Panc1 (cell line): Measurements from ENCODE around the gene HOATZ. TPM values are rescaled to one million over a fixed set of nuclear protein-coding genes. Genes with fewer than 3 reads are reported as not detected.

Experiments used
- ATAC-seq: fragments of 200-7000 bp; cut with Tn5 transposase; 2 replicates; pipeline ENCODE4 v1.9.1; 2020; ENCODE audit warnings: mild to moderate bottlenecking, moderate library complexity
- Bru-seq: library from RNA; stranded (reverse); fragments of 400-500 nt; gene quantifications from one replicate; lab custom pipeline; 2021; lab: Mats Ljungman, UMichigan
- BruChase-seq, 2 experiments: library from RNA; stranded (reverse); fragments of 400-500 nt; gene quantifications; one replicate each; lab custom pipeline; 2021; lab: Mats Ljungman, UMichigan
- BruUV-seq: library from RNA; stranded (reverse); fragments of 400-500 nt; replicated peaks from 2 replicates; lab custom pipeline; 2021; lab: Mats Ljungman, UMichigan
- CTCF ChIA-PET: fragments of 300-600 bp; sonication (Branson Sonifier 250); formaldehyde crosslinking; loops from one replicate; lab custom pipeline; 2022; ENCODE audit warnings: antibody characterized with exemption; lab: Charles Lee
- POLR2A ChIA-PET: fragments of 300-600 bp; sonication (Branson Sonifier 250); formaldehyde crosslinking; loops from one replicate; lab custom pipeline; 2022; ENCODE audit warnings: antibody characterized with exemption; lab: Charles Lee
- DNase-seq: peaks from one replicate; pipeline ENCODE4 v3.0.0-alpha.2; 2010; ENCODE audit warnings: low read depth, low spot score
- H3K27ac ChIP-seq: 2 replicates; pipeline ENCODE4 v1.5.1; 2011; ENCODE audit warnings: mild to moderate bottlenecking, low read length, inconsistent platforms
- H3K27me3 ChIP-seq: fragments of 200-500 bp; sonication (Bioruptor generic); 2 replicates; pipeline ENCODE4 v1.6.0; 2014; ENCODE audit warnings: low read length, inconsistent platforms; ENCODE audit not compliant: control insufficient read depth, insufficient read depth
- H3K36me3 ChIP-seq: fragments of 200-500 bp; sonication (Bioruptor generic); 2 replicates; pipeline ENCODE4 v1.5.1; 2014; ENCODE audit warnings: inconsistent platforms, mild to moderate bottlenecking, low read length, moderate library complexity; ENCODE audit not compliant: control insufficient read depth, insufficient read depth
- H3K4me1 ChIP-seq: 2 replicates; pipeline ENCODE4 v1.5.1; 2011; ENCODE audit warnings: inconsistent platforms, mild to moderate bottlenecking, low read length, moderate library complexity; ENCODE audit not compliant: control insufficient read depth, insufficient read depth
- H3K4me3 ChIP-seq, 2 experiments: 2 replicates each; pipeline ENCODE4 v1.5.1; 2011 to 2012; ENCODE audit warnings: low read depth in 2 of 2, low read length in 2 of 2, mild to moderate bottlenecking in 2 of 2, inconsistent platforms in 1 of 2, moderate library complexity in 1 of 2
- H3K9me3 ChIP-seq: fragments of 200-500 bp; sonication (Bioruptor generic); 2 replicates; pipeline ENCODE4 v1.5.1; 2014; ENCODE audit warnings: low read depth, mild to moderate bottlenecking, inconsistent platforms, low read length, moderate library complexity; ENCODE audit not compliant: control insufficient read depth, insufficient read depth
- POLR2AphosphoS5 ChIP-seq: IDR thresholded peaks from 2 replicates; pipeline ENCODE4 v1.6.1; 2012; ENCODE audit warnings: mild to moderate bottlenecking, low read depth, low read length, moderate library complexity
- SIN3A ChIP-seq: IDR thresholded peaks from 2 replicates; pipeline ENCODE4 v1.6.1; 2012; ENCODE audit warnings: low read depth, mild to moderate bottlenecking, low read length, moderate library complexity, borderline replicate concordance; ENCODE audit not compliant: insufficient read depth
- TCF7L2 ChIP-seq: IDR thresholded peaks from 2 replicates; pipeline ENCODE4 v1.6.1; 2011; ENCODE audit warnings: mild to moderate bottlenecking, low read depth, low read length, inconsistent platforms
- in situ Hi-C: cut with HindIII; loops from 2 replicates; pipeline ENCODE4 v1.10.0; 2016; ENCODE audit warnings: low sequenced_read_pairs, low pct_unique_long_range_greater_than_20kb
- intact Hi-C: fragments of 100-400 bp; cut with micrococcal nuclease; formaldehyde crosslinking; loops from one replicate; pipeline ENCODE4 v1.10.0; 2022; ENCODE audit not compliant: unreplicated experiment
- long read RNA-seq: library from polyadenylated mRNA; unstranded; transcript quantifications from one replicate; pipeline ENCODE4 v2.0.0, GENCODE V29; 2021; ENCODE audit not compliant: unreplicated experiment
- polyA plus RNA-seq: library from polyadenylated mRNA; unstranded; fragments of >200 nt; gene quantifications from one replicate; pipeline ENCODE4 v1.2.1, GENCODE V29; 2012; ENCODE audit warnings: missing spikeins; ENCODE audit not compliant: insufficient read length
- total RNA-seq: library from RNA; stranded (reverse); gene quantifications from one replicate; pipeline ENCODE4 v1.2.1, GENCODE V29; 2021; ENCODE audit not compliant: unreplicated experiment
- TF ChIP-seq, protein P1 (sequence below), 2 experiments: IDR thresholded peaks; 2 replicates each; pipeline ENCODE4 v1.6.1; 2011 to 2012; ENCODE audit warnings: low read depth in 2 of 2, control low read depth in 1 of 2, low read length in 1 of 2, mild to moderate bottlenecking in 1 of 2, moderate library complexity in 1 of 2; ENCODE audit not compliant: insufficient read depth in 1 of 2
- TF ChIP-seq, protein P2 (sequence below): fragments of 450-650 bp; IDR thresholded peaks from 2 replicates; pipeline ENCODE4 v1.5.1; 2017; ENCODE audit warnings: mild to moderate bottlenecking

Gene HOATZ
- total RNA-seq (not detected), Bru-seq, nascent RNA (percentile 7 among the genes with signal in this experiment), BruChase-seq, experiment 1, labeled RNA remaining after a 2-hour chase (not detected), BruChase-seq, experiment 2, labeled RNA remaining after a 6-hour chase (not detected)
- polyA plus RNA-seq, result not detected
- long read RNA-seq, result 0 reads

DNA sequence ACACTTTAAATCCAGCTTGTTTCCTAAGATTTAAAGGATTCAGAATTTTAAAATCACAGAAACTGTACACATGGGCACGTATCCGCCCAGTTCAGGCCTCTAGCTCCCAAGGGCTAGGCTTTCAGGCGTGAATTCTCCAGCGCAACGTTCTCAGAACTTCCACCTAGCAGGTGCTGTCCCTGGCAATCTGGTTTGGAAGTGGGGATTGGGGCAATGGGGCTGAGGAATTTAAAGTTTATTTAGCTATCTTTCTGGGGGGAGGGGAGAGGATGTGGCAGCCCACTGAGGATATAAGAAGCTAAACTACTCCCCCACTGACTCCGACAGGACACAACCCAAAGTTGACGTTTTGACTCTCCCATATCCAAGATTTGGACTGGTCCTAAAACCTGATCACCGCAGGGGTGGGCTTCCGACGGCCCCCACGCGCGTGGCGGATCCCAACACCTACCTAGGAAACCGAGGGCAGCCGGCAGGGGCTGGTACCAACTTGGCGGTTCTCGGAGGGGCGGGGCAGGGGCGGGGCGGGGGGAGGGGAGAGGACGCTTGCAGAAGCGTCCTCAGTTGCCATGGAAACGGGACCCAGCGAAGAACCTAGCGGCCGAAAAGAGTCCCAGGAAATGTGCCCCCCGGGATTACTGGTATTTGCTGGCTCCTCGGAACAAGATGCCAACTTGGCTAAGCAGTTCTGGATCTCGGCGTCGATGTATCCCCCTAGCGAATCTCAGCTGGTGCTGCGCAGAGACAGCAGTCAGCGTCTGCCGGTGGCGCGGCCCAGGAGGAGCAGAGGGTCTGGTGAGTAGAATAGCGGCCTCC lies at the start of gene HOATZ:
Gene HOATZ, plus strand, starts transcription at position 563 of the 816 bp plus-strand sequence. Its CDS starts 7 bp downstream, at position 570.
- TF ChIP-seq SIN3A, result 0 out of 2 replicates have a peak, but pooled peaks have one; percentile 50
- TF ChIP-seq TCF7L2, result no peak
- no peak for TF ChIP-seq POLR2AphosphoS5
- TF ChIP-seq, protein P1, sequence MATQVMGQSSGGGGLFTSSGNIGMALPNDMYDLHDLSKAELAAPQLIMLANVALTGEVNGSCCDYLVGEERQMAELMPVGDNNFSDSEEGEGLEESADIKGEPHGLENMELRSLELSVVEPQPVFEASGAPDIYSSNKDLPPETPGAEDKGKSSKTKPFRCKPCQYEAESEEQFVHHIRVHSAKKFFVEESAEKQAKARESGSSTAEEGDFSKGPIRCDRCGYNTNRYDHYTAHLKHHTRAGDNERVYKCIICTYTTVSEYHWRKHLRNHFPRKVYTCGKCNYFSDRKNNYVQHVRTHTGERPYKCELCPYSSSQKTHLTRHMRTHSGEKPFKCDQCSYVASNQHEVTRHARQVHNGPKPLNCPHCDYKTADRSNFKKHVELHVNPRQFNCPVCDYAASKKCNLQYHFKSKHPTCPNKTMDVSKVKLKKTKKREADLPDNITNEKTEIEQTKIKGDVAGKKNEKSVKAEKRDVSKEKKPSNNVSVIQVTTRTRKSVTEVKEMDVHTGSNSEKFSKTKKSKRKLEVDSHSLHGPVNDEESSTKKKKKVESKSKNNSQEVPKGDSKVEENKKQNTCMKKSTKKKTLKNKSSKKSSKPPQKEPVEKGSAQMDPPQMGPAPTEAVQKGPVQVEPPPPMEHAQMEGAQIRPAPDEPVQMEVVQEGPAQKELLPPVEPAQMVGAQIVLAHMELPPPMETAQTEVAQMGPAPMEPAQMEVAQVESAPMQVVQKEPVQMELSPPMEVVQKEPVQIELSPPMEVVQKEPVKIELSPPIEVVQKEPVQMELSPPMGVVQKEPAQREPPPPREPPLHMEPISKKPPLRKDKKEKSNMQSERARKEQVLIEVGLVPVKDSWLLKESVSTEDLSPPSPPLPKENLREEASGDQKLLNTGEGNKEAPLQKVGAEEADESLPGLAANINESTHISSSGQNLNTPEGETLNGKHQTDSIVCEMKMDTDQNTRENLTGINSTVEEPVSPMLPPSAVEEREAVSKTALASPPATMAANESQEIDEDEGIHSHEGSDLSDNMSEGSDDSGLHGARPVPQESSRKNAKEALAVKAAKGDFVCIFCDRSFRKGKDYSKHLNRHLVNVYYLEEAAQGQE (IDR thresholded peaks at IDR 0.05; ENCODE audit: insufficient read depth in 1 of 2, low read depth in 2 of 2, low read length in 1 of 2), result no peak
- TF ChIP-seq, protein P2, sequence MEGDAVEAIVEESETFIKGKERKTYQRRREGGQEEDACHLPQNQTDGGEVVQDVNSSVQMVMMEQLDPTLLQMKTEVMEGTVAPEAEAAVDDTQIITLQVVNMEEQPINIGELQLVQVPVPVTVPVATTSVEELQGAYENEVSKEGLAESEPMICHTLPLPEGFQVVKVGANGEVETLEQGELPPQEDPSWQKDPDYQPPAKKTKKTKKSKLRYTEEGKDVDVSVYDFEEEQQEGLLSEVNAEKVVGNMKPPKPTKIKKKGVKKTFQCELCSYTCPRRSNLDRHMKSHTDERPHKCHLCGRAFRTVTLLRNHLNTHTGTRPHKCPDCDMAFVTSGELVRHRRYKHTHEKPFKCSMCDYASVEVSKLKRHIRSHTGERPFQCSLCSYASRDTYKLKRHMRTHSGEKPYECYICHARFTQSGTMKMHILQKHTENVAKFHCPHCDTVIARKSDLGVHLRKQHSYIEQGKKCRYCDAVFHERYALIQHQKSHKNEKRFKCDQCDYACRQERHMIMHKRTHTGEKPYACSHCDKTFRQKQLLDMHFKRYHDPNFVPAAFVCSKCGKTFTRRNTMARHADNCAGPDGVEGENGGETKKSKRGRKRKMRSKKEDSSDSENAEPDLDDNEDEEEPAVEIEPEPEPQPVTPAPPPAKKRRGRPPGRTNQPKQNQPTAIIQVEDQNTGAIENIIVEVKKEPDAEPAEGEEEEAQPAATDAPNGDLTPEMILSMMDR, result peak; percentile 46
- intact Hi-C loops (no loop called here), in situ Hi-C loops (no loop called here)
- no peaks in the 10 kb centered on the region for H3K36me3 ChIP-seq
- POLR2A ChIA-PET, result no interaction called here
- BruUV-seq, result no TSS peak
- no peaks in the 10 kb centered on the region for H3K9me3 ChIP-seq
- ATAC-seq (peak; percentile 81), DNase-seq (no peak)
- peaks cover 9% of the 10 kb centered on the region for H3K27me3 ChIP-seq
- H3K4me1 ChIP-seq, result no peaks in the 10 kb centered on the region
- CTCF ChIA-PET, result no interaction called here
- H3K27ac ChIP-seq, result no peak within 1 kb of the TSS
- H3K4me3 ChIP-seq, result peak within 1 kb of the TSS; percentile 31 to 47

DNA sequence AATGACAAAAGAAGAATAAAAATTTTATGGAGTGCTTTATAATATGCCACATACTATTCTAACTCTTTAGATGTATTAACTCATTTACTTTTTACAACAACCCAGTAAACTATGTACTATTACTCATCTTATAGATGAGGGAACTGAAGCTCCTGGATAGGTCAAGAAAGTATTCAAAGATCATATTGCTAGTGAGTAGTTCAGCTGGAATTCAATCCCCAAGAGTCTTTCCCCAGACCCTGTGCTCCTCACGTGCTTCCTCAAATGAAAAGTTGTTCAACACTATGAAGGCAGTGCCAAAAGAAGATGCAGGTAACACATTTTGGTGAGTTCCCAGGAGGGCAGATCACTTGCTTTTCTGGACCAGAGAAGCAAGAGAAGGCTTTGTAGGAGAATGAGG lies 49.2 kb upstream of the HOATZ start:
- Histone ChIP-seq H3K27ac (no peak overlapping the region), H3K36me3 (no peaks in the 10 kb centered on the region), H3K27me3 (peaks cover 5% of the 10 kb centered on the region), H3K4me1 (no peaks in the 10 kb centered on the region), H3K9me3 (no peaks in the 10 kb centered on the region), H3K4me3 (no peak overlapping the region)
- DNase-seq (no peak), ATAC-seq (no peak)
- in situ Hi-C loops (no loop called here), intact Hi-C loops (no loop called here)
- BruUV-seq, result no TSS peak
- ChIA-PET CTCF (no interaction called here), POLR2A (no interaction called here)
- TF ChIP-seq TCF7L2, result no peak
- TF ChIP-seq, protein P2, result no peak
